ENCODE measurements around the gene GHR.

- TF ChIP-seq CTCF (conservative IDR thresholded peaks at IDR 0.05; ENCODE audit: low read depth, low read length): no peak
- no peak for TF ChIP-seq EZH2 (IDR thresholded peaks at IDR 0.05; ENCODE audit: borderline replicate concordance, low read depth, low read length, poor library complexity, severe bottlenecking)
These were observed 183.2 kb downstream of the GHR start for GRCh38 chr5:42606464-42606869.
